Measurements from ENCODE around the gene MRPS12.
"Not testable (repeated sequence)": the region's sequence is repeated elsewhere in the genome, so short reads cannot be mapped to it uniquely, and the experiment has no call there.

The MRPS12 gene

GRCh38 chr19:38930776-38931520 lies at the start of gene MRPS12:
Gene MRPS12, plus strand, starts transcription at chr19:38930944. Its CDS starts 351 bp downstream, at chr19:38931295.
- TF ChIP-seq ESRRG (CRISPR knock-in tag; IDR thresholded peaks at IDR 0.05): no peak
- TF ChIP-seq SNAI2 (CRISPR knock-in tag; IDR thresholded peaks at IDR 0.05): no peak
- TF ChIP-seq CSDC2 (CRISPR knock-in tag; IDR thresholded peaks at IDR 0.05): no peak
- TF ChIP-seq RARB (CRISPR knock-in tag; IDR thresholded peaks at IDR 0.05): no peak
- TF ChIP-seq ZC3H10 (CRISPR knock-in tag; IDR thresholded peaks at IDR 0.05): no peak
- no peak for TF ChIP-seq ZNF8 (CRISPR knock-in tag; IDR thresholded peaks at IDR 0.05)
- TF ChIP-seq ZNF70 (CRISPR knock-in tag; IDR thresholded peaks at IDR 0.05): no peak
- TF ChIP-seq CREB5 (CRISPR knock-in tag; IDR thresholded peaks at IDR 0.05; ENCODE audit: low read depth): no peak
- ATAC-seq: peak; percentile 99

- no peak for TF ChIP-seq CSDC2 (CRISPR knock-in tag; IDR thresholded peaks at IDR 0.05)
- no peak for TF ChIP-seq TOX (CRISPR knock-in tag; IDR thresholded peaks at IDR 0.05; ENCODE audit: borderline replicate concordance)
- TF ChIP-seq ZNF70 (CRISPR knock-in tag; IDR thresholded peaks at IDR 0.05): no peak
- TF ChIP-seq TCF4 (CRISPR knock-in tag; IDR thresholded peaks at IDR 0.05; ENCODE audit: borderline replicate concordance): no peak
- no peak for TF ChIP-seq POU6F1 (CRISPR knock-in tag; IDR thresholded peaks at IDR 0.05; ENCODE audit: borderline replicate concordance, low read depth)
- no peak for TF ChIP-seq RARB (CRISPR knock-in tag; IDR thresholded peaks at IDR 0.05)
- ATAC-seq: no peak
Measured at GRCh38 chr19:38883286-38883685, 47.5 kb upstream of the MRPS12 start.

DNA sequence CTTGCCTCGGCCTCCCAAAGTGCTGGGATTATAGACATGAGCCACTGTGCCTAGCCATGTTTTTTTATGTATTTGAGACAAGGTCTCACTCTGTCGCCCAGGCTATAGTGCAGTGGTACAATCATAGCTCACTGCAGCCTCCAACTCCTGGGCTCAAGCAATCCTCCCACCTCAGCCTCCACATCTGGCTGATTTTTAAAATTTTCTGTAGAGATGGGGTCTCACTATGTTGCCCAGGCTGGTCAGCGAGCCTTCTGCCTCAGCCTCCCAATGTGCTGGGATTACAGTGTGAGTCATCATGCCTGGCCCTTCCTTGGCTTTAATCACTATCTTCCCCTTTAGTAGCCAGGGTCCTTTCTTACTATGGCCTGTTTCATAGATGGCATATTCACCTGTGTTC lies 46.1 kb upstream of the MRPS12 start:
- ATAC-seq: not testable (repeated sequence)

- no peak for TF ChIP-seq RARB (CRISPR knock-in tag; IDR thresholded peaks at IDR 0.05)
- TF ChIP-seq BACH2 (CRISPR knock-in tag; IDR thresholded peaks at IDR 0.05; ENCODE audit: borderline replicate concordance): no peak
- TF ChIP-seq ZC3H10 (CRISPR knock-in tag; IDR thresholded peaks at IDR 0.05): no peak
- TF ChIP-seq TOX (CRISPR knock-in tag; IDR thresholded peaks at IDR 0.05; ENCODE audit: borderline replicate concordance): no peak
- TF ChIP-seq POU6F1 (CRISPR knock-in tag; IDR thresholded peaks at IDR 0.05; ENCODE audit: borderline replicate concordance, low read depth): no peak
- TF ChIP-seq ZFP3 (CRISPR knock-in tag; IDR thresholded peaks at IDR 0.05): no peak
- TF ChIP-seq ZFP30 (CRISPR knock-in tag; IDR thresholded peaks at IDR 0.05): no peak
- TF ChIP-seq PPARA (CRISPR knock-in tag; IDR thresholded peaks at IDR 0.05; ENCODE audit: borderline replicate concordance): no peak
- no peak for TF ChIP-seq CSDC2 (CRISPR knock-in tag; IDR thresholded peaks at IDR 0.05)
- TF ChIP-seq ZNF8 (CRISPR knock-in tag; IDR thresholded peaks at IDR 0.05): no peak
- no peak for TF ChIP-seq ESRRG (CRISPR knock-in tag; IDR thresholded peaks at IDR 0.05)
- TF ChIP-seq CREB5 (CRISPR knock-in tag; IDR thresholded peaks at IDR 0.05; ENCODE audit: low read depth): no peak
- no peak for TF ChIP-seq OSR1 (CRISPR knock-in tag; IDR thresholded peaks at IDR 0.05)
- no peak for TF ChIP-seq TCF4 (CRISPR knock-in tag; IDR thresholded peaks at IDR 0.05; ENCODE audit: borderline replicate concordance)
- no peak for TF ChIP-seq ZNF565 (CRISPR knock-in tag; conservative IDR thresholded peaks at IDR 0.05; ENCODE audit: low read depth)
- TF ChIP-seq ARNTL (CRISPR knock-in tag; IDR thresholded peaks at IDR 0.05; ENCODE audit: borderline replicate concordance, low read depth): no peak
- TF ChIP-seq ZNF70 (CRISPR knock-in tag; IDR thresholded peaks at IDR 0.05): no peak
- no peak for TF ChIP-seq GLIS3 (CRISPR knock-in tag; IDR thresholded peaks at IDR 0.05)
- TF ChIP-seq, protein P1, sequence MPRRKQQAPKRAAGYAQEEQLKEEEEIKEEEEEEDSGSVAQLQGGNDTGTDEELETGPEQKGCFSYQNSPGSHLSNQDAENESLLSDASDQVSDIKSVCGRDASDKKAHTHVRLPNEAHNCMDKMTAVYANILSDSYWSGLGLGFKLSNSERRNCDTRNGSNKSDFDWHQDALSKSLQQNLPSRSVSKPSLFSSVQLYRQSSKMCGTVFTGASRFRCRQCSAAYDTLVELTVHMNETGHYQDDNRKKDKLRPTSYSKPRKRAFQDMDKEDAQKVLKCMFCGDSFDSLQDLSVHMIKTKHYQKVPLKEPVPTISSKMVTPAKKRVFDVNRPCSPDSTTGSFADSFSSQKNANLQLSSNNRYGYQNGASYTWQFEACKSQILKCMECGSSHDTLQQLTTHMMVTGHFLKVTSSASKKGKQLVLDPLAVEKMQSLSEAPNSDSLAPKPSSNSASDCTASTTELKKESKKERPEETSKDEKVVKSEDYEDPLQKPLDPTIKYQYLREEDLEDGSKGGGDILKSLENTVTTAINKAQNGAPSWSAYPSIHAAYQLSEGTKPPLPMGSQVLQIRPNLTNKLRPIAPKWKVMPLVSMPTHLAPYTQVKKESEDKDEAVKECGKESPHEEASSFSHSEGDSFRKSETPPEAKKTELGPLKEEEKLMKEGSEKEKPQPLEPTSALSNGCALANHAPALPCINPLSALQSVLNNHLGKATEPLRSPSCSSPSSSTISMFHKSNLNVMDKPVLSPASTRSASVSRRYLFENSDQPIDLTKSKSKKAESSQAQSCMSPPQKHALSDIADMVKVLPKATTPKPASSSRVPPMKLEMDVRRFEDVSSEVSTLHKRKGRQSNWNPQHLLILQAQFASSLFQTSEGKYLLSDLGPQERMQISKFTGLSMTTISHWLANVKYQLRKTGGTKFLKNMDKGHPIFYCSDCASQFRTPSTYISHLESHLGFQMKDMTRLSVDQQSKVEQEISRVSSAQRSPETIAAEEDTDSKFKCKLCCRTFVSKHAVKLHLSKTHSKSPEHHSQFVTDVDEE (CRISPR knock-in tag; IDR thresholded peaks at IDR 0.05): no peak
Measured at GRCh38 chr19:38888876-38889275, 41.9 kb upstream of the MRPS12 start.

More at GRCh38 chr19:38888876-38889275, 41.9 kb upstream of the MRPS12 start:
- no peak for ATAC-seq

Measured in SK-N-SH treated with all-trans-retinoic acid at 6 μM for 48 hours (cell line).